HS-5 (cell line): Measurements from ENCODE around the gene SPNS2.

ENCODE experiments used
- DNase-seq: peaks from one replicate; pipeline ENCODE4 v3.0.0-alpha.2; 2012; ENCODE audit warnings: low read depth

SPNS2 gene

GRCh38 chr17:4480929-4481898 is 17.5 kb upstream of the SPNS2 start:
- no peak for DNase-seq

- no peak for DNase-seq
Observed at GRCh38 chr17:4482338-4483011, 16.2 kb upstream of the SPNS2 start.

GRCh38 chr17:4483012-4483840 is 15.5 kb upstream of the SPNS2 start:
- peak; percentile 11 for DNase-seq

GRCh38 chr17:4485676-4486646 is 12.7 kb upstream of the SPNS2 start:
- no peak for DNase-seq

- DNase-seq: no peak
Observed at GRCh38 chr17:4487296-4487695, 11.4 kb upstream of the SPNS2 start.

GRCh38 chr17:4487820-4488716 is 10.6 kb upstream of the SPNS2 start:
- no peak for DNase-seq

GRCh38 chr17:4488989-4489595 is 9.6 kb upstream of the SPNS2 start:
- DNase-seq: no peak

GRCh38 chr17:4490109-4490591 is 8.5 kb upstream of the SPNS2 start:
- no peak for DNase-seq

GRCh38 chr17:4490637-4491061 is 8.0 kb upstream of the SPNS2 start:
- no peak for DNase-seq

GRCh38 chr17:4492721-4493561 is 5.7 kb upstream of the SPNS2 start:
- DNase-seq: no peak

- DNase-seq: peak; percentile 14
Observed at GRCh38 chr17:4497101-4497824, 1.4 kb upstream of the SPNS2 start.

- DNase-seq: no peak
Observed at GRCh38 chr17:4499431-4500190, 930 bp downstream of the SPNS2 start.

- DNase-seq: no peak
Observed at GRCh38 chr17:4500191-4500571, 1.5 kb downstream of the SPNS2 start.

- no peak for DNase-seq
Observed at GRCh38 chr17:4501295-4501949, 2.7 kb downstream of the SPNS2 start.

GRCh38 chr17:4502466-4503154 is 3.9 kb downstream of the SPNS2 start:
- no peak for DNase-seq
